ENCODE data around the gene CSNK1G3.

- TF ChIP-seq POLR2A (IDR thresholded peaks at IDR 0.05; ENCODE audit: low read length): no peak
- no peak for TF ChIP-seq GATA1 (IDR thresholded peaks at IDR 0.05; ENCODE audit: low read depth, low read length)
Observed at GRCh38 chr5:123557907-123558306, 45.9 kb downstream of the CSNK1G3 start.
